ENCODE measurements around the gene NKD1.

Gene NKD1

GRCh38 chr16:50616386-50616785 lies 68.2 kb downstream of the NKD1 start:
- DNase-seq, result no peak

- DNase-seq, result no peak
These were observed 68.9 kb downstream of the NKD1 start for GRCh38 chr16:50616883-50617645.

DNA sequence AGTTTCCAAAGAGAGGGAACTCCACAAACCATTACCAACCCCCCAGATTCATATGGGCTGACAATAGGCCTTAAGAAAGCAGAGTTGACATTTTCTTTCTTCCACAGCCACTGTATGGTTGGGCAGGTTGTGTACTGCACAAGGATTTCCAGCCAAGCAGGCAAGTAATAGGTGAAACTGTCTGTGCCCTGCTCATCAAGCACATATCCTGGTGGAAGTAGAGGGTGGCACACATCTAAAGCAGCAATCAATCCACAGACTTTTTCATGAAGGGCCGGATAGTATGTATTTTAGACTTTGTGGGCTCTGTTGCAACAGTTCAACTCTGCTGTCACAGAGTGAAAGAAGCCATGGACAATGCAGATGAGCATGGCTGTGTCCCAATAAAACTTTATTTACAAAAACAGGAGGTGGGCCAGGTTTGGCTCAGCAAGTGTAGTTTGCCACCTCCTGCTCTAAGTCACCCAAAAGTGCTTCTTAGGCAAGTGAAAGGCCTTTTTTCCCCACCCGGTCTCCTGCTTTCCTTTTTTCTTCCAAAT lies 69.5 kb downstream of the NKD1 start:
- no peak for DNase-seq

DNA sequence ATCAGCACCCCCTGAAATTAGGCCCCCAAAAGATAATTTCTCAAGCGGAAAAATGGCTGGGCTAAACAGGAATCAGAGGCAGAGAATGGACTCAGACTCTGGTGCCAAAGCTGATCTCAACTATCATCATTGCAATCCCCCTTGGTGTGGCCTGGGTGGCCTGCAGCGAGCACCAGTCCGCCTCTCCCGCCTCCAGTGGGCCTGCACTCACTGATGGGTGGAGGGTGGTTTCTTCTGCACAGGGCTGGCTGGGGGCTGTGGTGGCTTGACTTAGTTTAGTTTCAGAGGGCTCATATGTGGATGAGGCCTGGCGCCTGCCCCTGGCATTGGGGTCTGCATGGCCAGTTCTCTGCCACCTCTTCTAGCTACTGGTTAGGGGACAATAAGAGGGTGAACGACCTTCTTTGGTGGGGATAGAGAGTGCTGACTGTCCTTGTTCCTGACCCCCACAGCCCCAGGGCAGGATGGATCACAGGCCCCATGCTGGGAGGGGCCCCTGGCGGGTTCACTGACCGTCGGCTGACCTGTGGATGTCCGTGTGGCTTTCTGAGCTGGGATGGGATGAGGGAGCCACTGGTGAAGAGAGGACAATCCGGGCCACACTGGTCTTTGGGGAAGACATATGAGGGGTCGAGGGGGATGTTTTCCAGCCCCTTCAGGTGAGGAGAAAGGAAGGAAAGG lies 70.2 kb downstream of the NKD1 start:
- DNase-seq, result no peak

DNA sequence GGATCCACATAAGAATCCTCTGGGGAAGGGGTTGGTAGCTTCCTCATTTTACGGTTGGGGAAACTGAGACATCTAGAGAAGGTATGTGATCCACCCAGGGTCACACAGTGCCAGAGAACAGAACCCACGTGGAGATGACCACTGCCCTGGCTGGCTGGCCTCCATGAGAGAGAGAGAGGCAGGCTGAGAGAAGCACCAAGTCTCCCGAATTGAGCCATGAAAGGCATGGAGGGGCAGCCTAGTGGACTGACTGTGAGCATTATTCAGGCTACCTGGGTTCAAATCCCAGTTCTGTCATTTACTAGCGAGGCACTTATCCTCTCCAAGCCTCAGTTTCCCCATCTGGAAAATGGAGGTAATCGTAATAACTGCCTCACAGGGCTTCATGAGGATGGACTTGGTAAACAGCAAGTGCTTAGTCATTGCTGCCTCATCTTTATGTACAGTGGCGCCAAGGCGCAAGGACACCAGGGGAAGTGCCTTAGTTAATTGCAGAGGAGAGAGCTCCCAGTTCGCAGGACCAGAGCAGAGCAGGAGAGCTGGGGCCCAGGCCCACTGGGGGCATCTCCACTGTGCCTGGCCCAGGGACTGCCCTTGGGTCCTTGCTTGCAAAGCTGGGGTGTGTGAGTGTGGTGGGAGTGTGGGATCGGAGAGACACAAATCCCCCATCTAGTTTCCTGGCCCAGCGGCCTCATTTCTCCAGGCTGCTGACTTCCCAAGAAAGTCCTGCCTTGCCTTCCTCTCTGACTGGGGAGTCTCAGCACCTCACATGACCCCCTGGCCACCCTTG lies 71.7 kb downstream of the NKD1 start:
- DNase-seq, result no peak

DNA sequence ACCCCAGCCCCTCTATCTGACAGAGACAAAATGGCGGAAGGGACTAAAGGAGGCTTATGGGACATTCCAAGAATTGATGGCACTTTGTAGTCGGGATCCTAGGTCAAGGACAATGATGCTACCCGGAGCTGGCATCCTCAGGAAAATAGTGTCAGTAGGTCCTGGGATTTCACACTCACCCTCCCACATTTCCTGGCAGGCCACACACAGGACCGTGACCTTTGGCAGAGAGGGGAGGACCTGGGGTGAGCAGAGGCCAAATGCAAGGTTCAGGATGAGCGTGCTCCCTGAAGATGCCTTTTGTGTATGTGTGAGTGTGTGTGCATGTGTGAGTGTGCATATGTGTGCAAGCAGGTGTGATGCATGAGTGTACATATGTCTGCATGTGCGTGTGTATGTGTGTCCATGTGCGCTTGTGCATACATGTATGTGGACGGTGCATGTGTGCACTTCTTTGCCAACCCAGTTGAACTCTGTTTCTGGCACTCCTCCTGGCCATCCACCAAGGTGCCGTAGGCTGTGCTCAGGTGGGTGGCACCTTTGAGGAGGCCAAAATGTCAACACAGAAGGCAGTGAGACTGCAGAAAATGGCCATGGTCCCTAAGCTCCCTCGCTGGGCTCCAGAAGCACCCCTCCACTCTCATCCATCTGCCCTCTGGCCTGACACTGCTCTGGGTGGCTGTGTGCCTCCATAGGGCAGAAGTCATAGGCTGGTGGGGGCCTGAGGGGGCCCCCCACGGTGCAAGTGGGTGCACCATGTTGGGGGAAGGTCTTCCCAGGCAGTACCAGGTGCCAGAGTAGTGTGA lies 72.7 kb downstream of the NKD1 start:
- DNase-seq, result no peak

DNA sequence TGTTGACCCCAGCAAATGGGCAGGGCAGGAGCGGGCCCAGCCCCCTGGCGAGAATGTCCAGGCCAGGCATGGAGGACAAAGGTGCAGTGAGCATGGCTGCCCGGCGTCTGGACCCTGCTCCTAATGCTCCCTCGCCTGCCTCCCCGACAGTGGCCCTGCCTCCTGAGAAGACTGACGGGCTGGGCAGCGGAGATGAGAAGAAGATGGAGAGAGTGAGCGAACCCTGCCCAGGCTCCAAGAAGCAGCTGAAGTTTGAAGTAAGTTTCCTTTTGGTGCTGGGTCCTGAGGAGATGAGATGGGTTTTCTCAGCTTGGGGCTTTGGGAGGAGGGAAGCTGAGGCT lies 73.2 kb downstream of the NKD1 start:
- no peak for DNase-seq

DNA sequence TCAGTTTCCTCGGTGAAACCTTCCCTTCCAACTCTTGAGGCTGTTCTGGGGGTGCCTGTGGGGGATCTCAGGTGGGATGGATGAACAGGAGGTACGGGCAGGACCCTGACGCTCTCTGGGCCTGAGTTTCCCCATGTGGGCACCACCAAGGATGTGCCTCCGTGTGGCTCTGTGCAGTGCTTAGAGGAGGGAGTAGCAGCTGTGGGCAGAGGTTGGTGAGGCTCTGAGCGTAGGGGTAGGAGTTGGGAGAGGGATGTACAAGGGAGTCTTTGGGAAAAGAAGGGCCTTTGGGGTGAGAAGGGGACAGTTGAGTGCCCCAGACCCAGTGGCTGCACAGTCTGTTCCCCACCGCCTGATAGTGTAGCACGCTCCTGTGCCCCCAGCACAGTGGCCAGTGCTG lies 73.8 kb downstream of the NKD1 start:
- DNase-seq, result no peak

- no peak for DNase-seq
These were observed 74.6 kb downstream of the NKD1 start for GRCh38 chr16:50622643-50623369.

DNA sequence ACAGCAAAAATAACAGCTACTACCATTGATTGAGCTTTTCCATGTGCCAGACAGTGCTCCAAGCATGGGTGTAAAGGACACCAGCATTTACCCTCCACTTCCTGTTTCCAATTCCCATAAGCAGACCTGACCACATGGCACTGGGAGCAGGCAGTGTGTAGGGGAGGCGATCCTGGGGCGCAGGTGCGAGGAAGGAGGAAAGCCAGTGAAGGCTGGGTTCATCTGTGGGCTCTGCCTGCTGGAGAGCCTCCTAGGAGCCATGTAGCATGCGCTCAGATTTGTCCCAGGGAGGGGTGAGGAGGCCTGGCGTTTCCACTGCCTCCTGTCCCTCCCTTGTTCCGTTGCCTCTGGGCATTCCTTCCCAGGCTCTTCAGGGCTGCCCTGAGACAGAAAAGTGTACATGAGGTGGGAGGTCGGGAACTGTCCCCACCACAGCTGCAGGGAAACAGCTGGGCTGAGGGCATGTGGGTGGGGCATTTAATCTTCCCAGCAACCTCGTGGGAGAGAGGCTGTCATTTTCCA lies 76.3 kb downstream of the NKD1 start:
- no peak for DNase-seq

DNA sequence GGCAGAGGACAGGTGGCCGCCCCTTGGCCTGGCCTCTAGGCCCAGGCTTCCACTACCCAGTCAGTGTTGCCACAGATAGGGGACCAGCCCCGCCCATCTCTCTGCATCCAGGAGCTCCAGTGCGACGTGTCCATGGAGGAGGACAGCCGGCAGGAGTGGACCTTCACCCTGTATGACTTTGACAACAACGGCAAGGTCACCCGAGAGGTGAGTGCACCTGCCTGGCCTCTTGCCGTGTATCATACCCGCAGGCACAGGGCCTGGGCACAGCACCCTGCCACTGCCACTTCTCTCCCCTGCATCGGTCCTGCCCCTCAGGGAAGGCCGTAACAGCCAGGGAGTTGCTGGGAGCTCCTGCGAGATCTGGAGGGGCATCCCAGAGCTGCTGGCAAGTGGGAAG lies 77.2 kb downstream of the NKD1 start:
- no peak for DNase-seq

DNA sequence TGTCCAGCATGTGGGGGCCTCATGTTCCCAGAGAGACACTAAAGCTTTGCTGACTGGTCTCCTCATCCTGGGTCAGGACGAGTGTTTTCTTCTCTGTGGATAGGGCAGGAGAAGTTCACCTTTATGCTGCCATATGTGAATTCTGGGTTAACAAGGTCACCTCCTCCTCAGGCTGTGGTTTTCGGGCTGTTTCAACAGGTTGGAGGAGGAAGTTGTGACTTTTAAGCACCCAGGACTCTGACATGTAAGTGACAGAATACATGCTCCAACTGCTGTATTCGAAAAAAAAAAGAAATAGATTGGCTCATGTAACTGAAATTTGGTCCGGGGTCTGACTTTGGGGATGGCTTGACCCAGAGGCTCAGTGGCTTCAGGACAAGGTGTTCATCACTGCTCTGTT lies 78.7 kb downstream of the NKD1 start:
- DNase-seq, result no peak

DNA sequence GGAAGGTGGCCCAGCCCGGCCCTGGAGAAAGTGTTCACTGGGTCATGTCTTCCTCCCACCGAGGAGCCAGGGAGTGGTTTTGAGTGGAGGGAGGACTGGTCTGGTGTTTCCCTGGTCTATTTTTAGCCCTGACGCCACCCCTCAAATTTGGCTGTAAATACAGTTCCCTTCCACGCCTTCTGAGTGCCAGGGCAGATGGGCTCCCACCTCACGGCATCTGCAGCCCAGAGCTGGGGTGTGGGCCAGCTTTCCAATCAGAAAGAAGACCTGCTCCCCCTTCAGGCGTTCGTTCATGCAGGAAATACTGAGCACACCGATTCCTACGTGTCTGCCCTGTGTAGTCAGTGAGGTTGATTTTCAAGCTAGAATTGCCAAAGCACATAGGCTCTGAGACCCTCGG lies 79.2 kb downstream of the NKD1 start:
- DNase-seq, result no peak

GRCh38 chr16:50628156-50628802 lies 80.1 kb downstream of the NKD1 start:
- DNase-seq, result no peak

DNA sequence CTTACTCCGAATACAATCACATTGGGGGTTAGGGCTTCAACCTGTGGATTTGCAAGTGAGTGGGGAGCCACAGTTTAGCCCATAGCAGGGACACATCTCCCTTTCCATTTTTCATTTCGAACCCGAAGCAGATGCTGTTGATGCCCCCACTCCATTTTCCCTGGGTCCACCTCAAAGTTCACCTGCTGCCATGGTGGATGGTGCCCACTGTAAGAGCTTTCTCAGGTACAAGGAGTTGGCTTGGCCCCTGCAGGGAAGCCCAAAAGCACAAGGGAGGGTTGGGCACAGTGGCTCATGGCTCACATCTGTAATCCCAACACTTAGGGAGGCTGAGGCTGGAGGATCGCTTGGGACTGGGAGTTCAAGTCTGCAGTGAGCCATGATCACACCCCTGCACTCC lies 81.1 kb downstream of the NKD1 start:
- no peak for DNase-seq

DNA sequence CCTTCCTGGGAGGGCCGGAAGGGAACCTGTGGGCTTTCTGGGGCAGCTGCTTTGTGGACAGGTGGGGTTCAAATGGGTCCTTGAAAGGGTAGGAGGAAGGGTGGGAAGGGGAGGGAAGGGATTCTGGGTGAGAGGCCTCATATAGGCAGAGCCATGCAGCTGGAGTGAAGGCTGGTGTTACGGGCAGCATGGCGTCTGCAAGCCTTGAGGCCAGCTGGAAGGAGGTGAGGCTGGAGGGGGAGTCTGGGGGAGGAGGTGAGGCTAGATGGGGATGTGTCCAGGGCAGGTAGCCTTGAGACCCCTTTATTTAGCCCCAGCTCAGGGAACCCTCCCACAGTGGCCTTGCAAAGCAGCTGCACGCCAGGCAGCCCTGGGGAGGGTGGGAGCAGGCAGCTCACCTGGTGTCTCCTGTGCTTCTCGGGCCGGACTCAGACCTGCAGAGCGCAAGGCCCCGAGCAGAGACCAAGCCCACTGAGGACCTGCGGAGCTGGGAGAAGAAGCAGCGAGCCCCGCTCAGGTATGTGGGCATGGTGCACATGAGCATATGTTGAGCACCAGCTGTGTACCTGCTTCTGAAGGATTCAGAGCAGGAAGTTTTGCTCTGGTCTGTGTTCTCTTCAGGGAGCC lies 82.3 kb downstream of the NKD1 start:
- no peak for DNase-seq

- DNase-seq, result no peak
These were observed 83.2 kb downstream of the NKD1 start for GRCh38 chr16:50631249-50631984.

DNA sequence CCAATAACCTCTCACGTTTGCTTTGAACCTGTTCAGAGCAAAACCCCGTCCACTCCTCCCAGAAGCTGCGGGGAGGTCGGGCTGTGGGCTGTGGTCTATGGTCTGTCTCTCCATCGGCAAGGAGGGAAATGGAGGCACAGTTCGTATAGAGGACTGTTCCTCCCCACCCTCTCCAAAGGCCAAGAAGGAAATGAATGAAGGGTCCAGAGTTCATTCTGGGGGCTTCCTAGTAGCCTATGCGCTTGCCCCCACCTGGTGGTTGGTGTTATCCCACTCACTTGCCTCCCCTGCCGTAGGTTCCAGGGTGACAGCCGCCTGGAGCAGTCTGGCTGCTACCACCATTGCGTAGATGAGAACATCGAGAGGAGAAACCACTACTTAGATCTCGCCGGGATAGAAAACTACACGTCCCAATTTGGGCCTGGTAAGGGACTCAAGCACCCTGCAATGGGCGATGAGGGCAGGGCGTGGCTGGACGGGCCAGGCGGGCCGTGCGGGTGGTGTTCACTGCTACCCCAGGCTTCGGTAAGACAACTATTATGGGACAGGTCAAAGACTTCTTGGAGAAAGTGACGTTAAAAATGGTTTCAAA lies 83.9 kb downstream of the NKD1 start:
- DNase-seq, result no peak

DNA sequence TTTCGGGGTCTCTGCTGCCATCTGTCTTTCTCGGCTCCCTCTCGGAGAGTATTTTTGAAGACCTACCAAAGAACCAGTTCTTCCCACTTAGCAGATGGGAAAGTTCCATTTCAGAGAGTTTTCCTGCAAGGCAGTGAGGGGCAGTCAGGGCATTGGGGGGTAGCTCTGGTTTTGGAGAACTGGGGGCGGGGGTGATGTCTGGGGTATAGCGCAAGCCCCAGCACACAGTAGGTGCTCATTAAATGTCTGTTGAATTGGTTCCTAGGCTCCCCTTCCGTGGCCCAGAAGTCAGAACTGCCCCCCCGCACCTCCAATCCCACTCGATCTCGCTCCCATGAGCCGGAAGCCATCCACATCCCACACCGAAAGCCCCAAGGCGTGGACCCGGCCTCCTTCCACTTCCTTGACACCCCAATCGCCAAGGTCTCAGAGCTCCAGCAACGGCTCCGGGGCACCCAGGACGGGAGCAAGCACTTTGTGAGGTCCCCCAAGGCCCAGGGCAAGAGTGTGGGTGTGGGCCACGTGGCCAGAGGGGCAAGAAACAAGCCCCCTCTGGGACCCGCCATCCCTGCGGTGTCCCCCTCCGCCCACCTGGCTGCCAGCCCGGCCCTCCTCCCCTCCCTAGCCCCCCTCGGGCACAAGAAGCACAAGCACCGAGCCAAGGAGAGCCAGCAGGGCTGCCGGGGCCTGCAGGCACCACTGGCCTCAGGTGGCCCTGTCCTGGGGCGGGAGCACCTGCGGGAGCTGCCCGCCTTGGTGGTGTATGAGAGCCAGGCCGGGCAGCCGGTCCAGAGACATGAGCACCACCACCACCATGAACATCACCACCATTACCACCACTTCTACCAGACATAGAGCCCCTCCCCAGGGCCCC lies 85.0 kb downstream of the NKD1 start:
- DNase-seq, result no peak

All from NCI-H226 (cell line).